ENCODE results near the gene LRP1B.

- no peak for TF ChIP-seq CTCF (IDR thresholded peaks at IDR 0.05)
- TF ChIP-seq POLR2A (IDR thresholded peaks at IDR 0.05) = no peak
These were observed 170.9 kb downstream of the LRP1B start for GRCh38 chr2:141959941-141960340.

Measured in Peyer's patch (tissue), 4 donors.